ENCODE results near the gene TSPAN2. TPM values are rescaled to one million over a fixed set of nuclear protein-coding genes. Genes with fewer than 3 reads are reported as not detected.

The TSPAN2 gene
- total RNA-seq: 10 to 100 TPM; 11.1 to 17.4 TPM

DNA sequence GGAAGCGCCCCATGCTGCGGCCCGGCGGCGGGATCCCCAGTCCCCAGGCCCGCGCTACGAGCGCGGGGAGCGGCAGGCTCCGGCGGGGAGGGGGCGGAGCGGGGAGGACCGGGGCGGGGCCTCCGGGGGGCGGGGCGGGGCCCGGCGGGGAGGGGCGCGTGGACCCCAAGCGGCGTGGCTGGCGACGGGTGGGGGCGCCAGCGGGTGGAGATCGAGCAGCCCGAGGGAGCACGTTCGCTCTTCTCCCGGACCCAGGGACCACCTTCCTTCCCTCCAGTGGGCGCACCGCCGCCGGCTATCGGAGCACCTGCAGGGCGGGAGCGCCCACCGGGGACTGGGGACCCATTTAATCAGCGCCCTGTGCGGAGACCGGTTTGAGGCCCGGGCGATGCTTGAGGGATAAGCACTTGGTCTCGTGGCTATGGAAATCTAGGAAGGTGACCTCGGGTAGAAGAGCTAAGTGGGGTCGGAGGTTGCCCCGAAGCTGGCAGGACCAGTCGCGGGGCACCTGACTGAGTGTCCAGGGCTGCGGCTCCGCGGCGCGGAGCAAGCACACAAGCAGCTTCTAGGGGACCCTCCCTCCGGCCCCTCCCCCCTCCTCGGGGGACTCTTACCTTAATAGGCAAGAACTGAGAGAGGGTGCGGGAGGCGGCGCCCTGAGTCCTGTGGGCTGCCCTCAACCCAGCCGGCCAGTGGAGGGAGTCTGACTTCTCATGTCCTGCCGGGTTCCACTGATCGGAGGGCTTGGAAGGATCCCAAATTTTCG lies at the start of gene TSPAN2:
Gene TSPAN2, minus strand, starts transcription at position 84 of the 766 bp plus-strand sequence. Its CDS starts 71 bp downstream, at position 13.
- TF ChIP-seq, protein P1, sequence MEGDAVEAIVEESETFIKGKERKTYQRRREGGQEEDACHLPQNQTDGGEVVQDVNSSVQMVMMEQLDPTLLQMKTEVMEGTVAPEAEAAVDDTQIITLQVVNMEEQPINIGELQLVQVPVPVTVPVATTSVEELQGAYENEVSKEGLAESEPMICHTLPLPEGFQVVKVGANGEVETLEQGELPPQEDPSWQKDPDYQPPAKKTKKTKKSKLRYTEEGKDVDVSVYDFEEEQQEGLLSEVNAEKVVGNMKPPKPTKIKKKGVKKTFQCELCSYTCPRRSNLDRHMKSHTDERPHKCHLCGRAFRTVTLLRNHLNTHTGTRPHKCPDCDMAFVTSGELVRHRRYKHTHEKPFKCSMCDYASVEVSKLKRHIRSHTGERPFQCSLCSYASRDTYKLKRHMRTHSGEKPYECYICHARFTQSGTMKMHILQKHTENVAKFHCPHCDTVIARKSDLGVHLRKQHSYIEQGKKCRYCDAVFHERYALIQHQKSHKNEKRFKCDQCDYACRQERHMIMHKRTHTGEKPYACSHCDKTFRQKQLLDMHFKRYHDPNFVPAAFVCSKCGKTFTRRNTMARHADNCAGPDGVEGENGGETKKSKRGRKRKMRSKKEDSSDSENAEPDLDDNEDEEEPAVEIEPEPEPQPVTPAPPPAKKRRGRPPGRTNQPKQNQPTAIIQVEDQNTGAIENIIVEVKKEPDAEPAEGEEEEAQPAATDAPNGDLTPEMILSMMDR (IDR thresholded peaks at IDR 0.05): peak; percentile 24 to 57
- H3K9me3 ChIP-seq: no peaks in the 10 kb centered on the region
- peaks cover 0 to 40% of the 10 kb centered on the region in 2 donors for H3K4me1 ChIP-seq
- no peaks in the 10 kb centered on the region for H3K36me3 ChIP-seq
- H3K4me3 ChIP-seq: peak within 1 kb of the TSS; percentile 61 to 79
- peak; percentile 78 for DNase-seq (ENCODE audit: low spot score)
- no peaks in the 10 kb centered on the region for H3K27me3 ChIP-seq
- H3K27ac ChIP-seq: peak within 1 kb of the TSS; percentile 82 to 94

DNA sequence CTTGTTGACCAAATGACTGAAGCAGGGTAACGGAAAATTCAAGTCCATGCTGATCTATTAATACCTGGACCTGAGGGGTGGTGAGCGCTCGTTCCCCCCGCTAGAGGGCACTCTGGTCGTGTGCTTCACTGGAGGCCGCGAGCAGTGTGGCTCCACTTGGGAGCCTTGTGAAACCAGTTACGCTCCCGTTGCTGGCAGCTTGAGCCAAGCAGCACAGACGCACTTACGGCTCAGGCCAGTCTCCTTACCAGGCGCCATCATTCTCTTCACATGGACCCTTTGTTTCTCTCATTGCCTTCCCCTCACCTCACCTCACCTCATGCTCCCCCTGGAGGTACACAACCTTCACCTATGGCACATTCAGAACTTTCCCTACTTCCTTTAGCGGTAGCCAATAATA lies 49.7 kb upstream of the TSPAN2 start:
- Histone ChIP-seq H3K27ac (peak overlapping the region in 1 of 2 donors; percentile 16), H3K27me3 (no peaks in the 10 kb centered on the region)
- TF ChIP-seq, protein P1 (IDR thresholded peaks at IDR 0.05): peak; percentile 73 to 92

DNA sequence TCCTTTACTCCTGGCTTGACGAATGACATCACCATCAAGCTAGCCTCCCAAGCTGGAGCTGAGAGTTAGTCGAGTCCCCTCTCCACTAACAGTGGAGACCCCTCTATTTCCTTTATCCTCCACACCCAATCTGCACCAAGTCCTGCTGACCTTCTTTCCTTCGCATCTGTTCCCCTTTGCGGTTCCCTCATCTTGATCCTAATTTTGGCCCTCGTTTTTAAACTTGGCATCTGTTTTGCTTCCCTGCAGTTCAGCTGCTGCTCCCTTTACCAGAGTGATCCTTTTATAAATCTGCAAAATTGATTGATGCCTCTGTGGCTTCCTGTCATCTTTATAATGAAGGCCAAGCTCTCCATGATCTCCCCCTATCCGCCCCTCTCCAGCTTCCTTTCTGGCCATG lies 49.0 kb upstream of the TSPAN2 start:
- Histone ChIP-seq H3K4me1 (peaks cover 0 to 30% of the 10 kb centered on the region in 2 donors), H3K4me3 (no peak overlapping the region), H3K36me3 (no peaks in the 10 kb centered on the region), H3K9me3 (no peaks in the 10 kb centered on the region), H3K27me3 (no peaks in the 10 kb centered on the region), H3K27ac (no peak overlapping the region)
- DNase-seq (ENCODE audit: low spot score): no peak
- TF ChIP-seq, protein P1 (IDR thresholded peaks at IDR 0.05): no peak

More for the DNA sequence above, 49.7 kb upstream of the TSPAN2 start:
- Histone ChIP-seq H3K4me1 (peaks cover 0 to 30% of the 10 kb centered on the region in 2 donors), H3K36me3 (no peaks in the 10 kb centered on the region), H3K4me3 (no peak overlapping the region), H3K9me3 (no peaks in the 10 kb centered on the region)
- peak; percentile 93 for DNase-seq (ENCODE audit: low spot score)

DNA sequence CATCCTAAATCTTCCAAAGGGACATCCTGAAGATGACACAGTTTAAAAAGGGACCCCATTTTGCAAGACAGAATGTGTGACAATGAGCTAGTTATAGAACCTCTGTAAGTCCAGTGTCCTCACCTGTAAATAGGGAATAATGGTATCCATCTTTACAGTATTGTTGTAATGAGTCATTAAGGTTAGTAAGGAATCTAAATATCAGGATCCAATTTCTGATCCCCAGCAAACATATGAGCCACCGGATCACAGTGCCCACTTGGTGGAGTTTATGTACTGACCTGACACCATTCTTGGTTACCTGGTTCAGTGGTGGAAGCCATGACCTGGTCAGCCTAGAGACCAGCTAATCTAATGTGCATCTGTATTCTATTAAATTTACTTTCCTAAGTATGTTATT lies 47.9 kb upstream of the TSPAN2 start:
- Histone ChIP-seq H3K4me1 (peaks cover 0 to 19% of the 10 kb centered on the region in 2 donors), H3K4me3 (no peak overlapping the region), H3K9me3 (no peaks in the 10 kb centered on the region), H3K27ac (no peak overlapping the region), H3K27me3 (no peaks in the 10 kb centered on the region), H3K36me3 (no peaks in the 10 kb centered on the region)
- TF ChIP-seq, protein P1 (IDR thresholded peaks at IDR 0.05): no peak
- DNase-seq (ENCODE audit: low spot score): no peak

DNA sequence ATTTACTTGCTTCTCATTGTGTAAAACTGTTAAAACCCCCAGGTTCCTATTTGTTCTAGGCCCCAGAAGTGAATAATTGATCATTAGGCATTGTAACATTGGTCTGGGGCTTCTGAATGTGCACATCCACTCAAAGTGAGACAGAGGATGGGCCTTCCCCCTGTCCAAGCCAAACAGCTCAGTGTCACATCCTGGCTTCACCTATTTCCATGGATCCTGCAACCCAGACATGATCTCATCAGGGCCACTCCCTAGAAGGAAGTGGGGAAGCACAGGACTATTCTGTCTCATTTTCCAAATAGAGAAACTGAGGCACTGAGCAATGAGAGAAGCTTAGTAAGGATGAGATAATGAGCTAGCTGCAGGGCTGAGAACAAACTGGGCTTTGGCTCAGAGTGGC lies 47.4 kb upstream of the TSPAN2 start:
- no peak overlapping the region for H3K27ac ChIP-seq
- TF ChIP-seq, protein P1 (IDR thresholded peaks at IDR 0.05): no peak
- no peak overlapping the region for H3K4me3 ChIP-seq
- no peaks in the 10 kb centered on the region for H3K36me3 ChIP-seq
- no peaks in the 10 kb centered on the region for H3K9me3 ChIP-seq
- no peaks in the 10 kb centered on the region for H3K27me3 ChIP-seq
- DNase-seq (ENCODE audit: low spot score): no peak
- H3K4me1 ChIP-seq: peaks cover 0 to 15% of the 10 kb centered on the region in 2 donors
